Mammary epithelial cell (primary cell): ENCODE results near the gene PIK3CA.

Experiments
- EZH2 ChIP-seq: IDR thresholded peaks from 2 replicates; pipeline ENCODE4 v1.6.1; 2012; ENCODE audit warnings: low read length, inconsistent platforms, borderline replicate concordance
- TF ChIP-seq, protein P1 (sequence below), 2 donors: IDR thresholded peaks in 1 of 2; conservative IDR thresholded peaks in 1 of 2; 2 replicates each; pipeline ENCODE4 v1.5.1; 2011 to 2012; ENCODE audit warnings: inconsistent platforms in 2 of 2, low read length in 2 of 2, mild to moderate bottlenecking in 2 of 2, control low read depth in 1 of 2, low read depth in 1 of 2; ENCODE audit not compliant: insufficient read depth in 1 of 2; ENCODE audit errors: extremely low read depth in 1 of 2

DNA sequence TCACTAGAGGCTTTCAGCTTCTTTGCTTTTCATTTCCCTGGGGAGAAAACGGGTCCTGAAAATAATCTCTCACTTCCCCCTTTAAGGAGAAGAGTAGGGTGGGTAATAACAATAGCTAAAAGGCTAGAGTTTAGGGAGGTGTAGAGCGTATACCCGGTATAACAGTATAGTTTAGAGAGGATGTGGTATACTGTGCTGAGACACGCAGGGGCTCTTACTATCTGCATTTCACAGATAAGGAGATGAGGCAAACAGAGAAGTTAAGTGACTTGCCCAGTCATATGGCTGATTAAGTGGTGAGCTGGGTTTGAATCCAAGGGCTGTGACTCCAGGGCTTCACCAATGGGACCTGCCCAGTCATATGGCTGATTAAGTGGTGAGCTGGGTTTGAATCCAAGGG, 117.7 kb downstream of the PIK3CA start:
- TF ChIP-seq, protein P1, sequence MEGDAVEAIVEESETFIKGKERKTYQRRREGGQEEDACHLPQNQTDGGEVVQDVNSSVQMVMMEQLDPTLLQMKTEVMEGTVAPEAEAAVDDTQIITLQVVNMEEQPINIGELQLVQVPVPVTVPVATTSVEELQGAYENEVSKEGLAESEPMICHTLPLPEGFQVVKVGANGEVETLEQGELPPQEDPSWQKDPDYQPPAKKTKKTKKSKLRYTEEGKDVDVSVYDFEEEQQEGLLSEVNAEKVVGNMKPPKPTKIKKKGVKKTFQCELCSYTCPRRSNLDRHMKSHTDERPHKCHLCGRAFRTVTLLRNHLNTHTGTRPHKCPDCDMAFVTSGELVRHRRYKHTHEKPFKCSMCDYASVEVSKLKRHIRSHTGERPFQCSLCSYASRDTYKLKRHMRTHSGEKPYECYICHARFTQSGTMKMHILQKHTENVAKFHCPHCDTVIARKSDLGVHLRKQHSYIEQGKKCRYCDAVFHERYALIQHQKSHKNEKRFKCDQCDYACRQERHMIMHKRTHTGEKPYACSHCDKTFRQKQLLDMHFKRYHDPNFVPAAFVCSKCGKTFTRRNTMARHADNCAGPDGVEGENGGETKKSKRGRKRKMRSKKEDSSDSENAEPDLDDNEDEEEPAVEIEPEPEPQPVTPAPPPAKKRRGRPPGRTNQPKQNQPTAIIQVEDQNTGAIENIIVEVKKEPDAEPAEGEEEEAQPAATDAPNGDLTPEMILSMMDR (conservative IDR thresholded peaks at IDR 0.05 in 1 of 2, IDR thresholded peaks at IDR 0.05 in 1 of 2; ENCODE audit: extremely low read depth in 1 of 2, insufficient read depth in 1 of 2, low read depth in 1 of 2, low read length in 2 of 2), result no peak
- TF ChIP-seq EZH2, result no peak
